HEK293T (cell line): ENCODE measurements around the gene ARHGAP22.
A peak's percentile ranks its signal among the peaks of the same experiment; 100 is the strongest.

Source experiments
- CTCF ChIA-PET: fragments of 350-600 bp; formaldehyde crosslinking; extraction: SDS; loops from one replicate; lab custom pipeline; 2021; ENCODE audit warnings: antibody characterized with exemption, inconsistent platforms; lab: Yijun Ruan, JAX
- POLR2A ChIA-PET: fragments of 350-600 bp; formaldehyde crosslinking; extraction: SDS; loops from one replicate; lab custom pipeline; 2020; ENCODE audit warnings: antibody characterized with exemption, inconsistent platforms; lab: Yijun Ruan, JAX
- DNase-seq: peaks from one replicate; pipeline ENCODE4 v3.0.0; 2012; ENCODE audit warnings: mixed read lengths; ENCODE audit errors: extremely low spot score
- ARNT ChIP-seq: fragments of 450-650 bp; IDR thresholded peaks from 2 replicates; pipeline ENCODE4 v1.6.1; 2017; ENCODE audit warnings: mild to moderate bottlenecking
- BHLHE40 ChIP-seq: fragments of 450-650 bp; IDR thresholded peaks from 2 replicates; pipeline ENCODE4 v1.6.1; 2016; ENCODE audit warnings: mild to moderate bottlenecking, moderate library complexity, borderline replicate concordance
- CTBP1 ChIP-seq: fragments of 450-650 bp; IDR thresholded peaks from 2 replicates; pipeline ENCODE4 v1.6.1; 2016; ENCODE audit warnings: borderline replicate concordance
- ELF4 ChIP-seq: fragments of 450-650 bp; IDR thresholded peaks from 2 replicates; pipeline ENCODE4 v1.6.1; 2017; ENCODE audit warnings: antibody characterized with exemption
- FOXA1 ChIP-seq: fragments of 450-650 bp; IDR thresholded peaks from 2 replicates; pipeline ENCODE4 v1.6.1; 2016; ENCODE audit warnings: mild to moderate bottlenecking
- FOXK2 ChIP-seq: fragments of 450-650 bp; IDR thresholded peaks from 2 replicates; pipeline ENCODE4 v1.6.1; 2016; ENCODE audit warnings: mild to moderate bottlenecking
- FOXM1 ChIP-seq: fragments of 450-650 bp; IDR thresholded peaks from 2 replicates; pipeline ENCODE4 v1.6.1; 2017; ENCODE audit warnings: mild to moderate bottlenecking, borderline replicate concordance
- HDGF ChIP-seq: fragments of 450-650 bp; IDR thresholded peaks from 2 replicates; pipeline ENCODE4 v1.6.1; 2017; ENCODE audit warnings: antibody characterized with exemption, borderline replicate concordance
- L3MBTL2 ChIP-seq: fragments of 450-650 bp; conservative IDR thresholded peaks from 2 replicates; pipeline ENCODE4 v1.6.1; 2016; ENCODE audit warnings: mild to moderate bottlenecking
- LEF1 ChIP-seq: fragments of 450-650 bp; IDR thresholded peaks from 2 replicates; pipeline ENCODE4 v1.6.1; 2017; ENCODE audit warnings: mild to moderate bottlenecking, borderline replicate concordance
- NFRKB ChIP-seq: fragments of 450-650 bp; IDR thresholded peaks from 2 replicates; pipeline ENCODE4 v1.6.1; 2016; ENCODE audit warnings: mild to moderate bottlenecking, moderate library complexity
- PKNOX1 ChIP-seq: fragments of 450-650 bp; IDR thresholded peaks from 2 replicates; pipeline ENCODE4 v1.6.1; 2016
- SP1 ChIP-seq: fragments of 450-650 bp; IDR thresholded peaks from 2 replicates; pipeline ENCODE4 v1.6.1; 2017
- SUZ12 ChIP-seq: fragments of 450-650 bp; IDR thresholded peaks from 2 replicates; pipeline ENCODE4 v1.6.1; 2016; ENCODE audit warnings: mild to moderate bottlenecking
- TARDBP ChIP-seq: fragments of 450-650 bp; IDR thresholded peaks from 2 replicates; pipeline ENCODE4 v1.6.1; 2016
- ZNF384 ChIP-seq: fragments of 450-650 bp; IDR thresholded peaks from 2 replicates; pipeline ENCODE4 v1.6.1; 2016

The ARHGAP22 gene

GRCh38 chr10:48605786-48606529 lies 1.1 kb upstream of the ARHGAP22 start:
- no peak for DNase-seq
- POLR2A ChIA-PET: no interaction called here
- TF ChIP-seq PKNOX1 (no peak), FOXM1 (no peak), CTBP1 (no peak), ARNT (no peak)
- CTCF ChIA-PET: interaction anchor here (0.6 to 2.6 kb wide), 5 partner anchors 9 to 72 kb away, joined by 3 to 14 read pairs (median 3); no protein-coding TSS in a partner anchor

- POLR2A ChIA-PET: no interaction called here
- DNase-seq: no peak
- TF ChIP-seq L3MBTL2: peak; percentile 87
- no peak for TF ChIP-seq ELF4
- CTCF ChIA-PET: interaction anchor here (0.9 to 1.0 kb wide), 2 partner anchors 11 to 52 kb away, joined by 4 read pairs; no protein-coding TSS in a partner anchor
These were observed 558 bp downstream of the ARHGAP22 start for GRCh38 chr10:48604039-48604990.

DNA sequence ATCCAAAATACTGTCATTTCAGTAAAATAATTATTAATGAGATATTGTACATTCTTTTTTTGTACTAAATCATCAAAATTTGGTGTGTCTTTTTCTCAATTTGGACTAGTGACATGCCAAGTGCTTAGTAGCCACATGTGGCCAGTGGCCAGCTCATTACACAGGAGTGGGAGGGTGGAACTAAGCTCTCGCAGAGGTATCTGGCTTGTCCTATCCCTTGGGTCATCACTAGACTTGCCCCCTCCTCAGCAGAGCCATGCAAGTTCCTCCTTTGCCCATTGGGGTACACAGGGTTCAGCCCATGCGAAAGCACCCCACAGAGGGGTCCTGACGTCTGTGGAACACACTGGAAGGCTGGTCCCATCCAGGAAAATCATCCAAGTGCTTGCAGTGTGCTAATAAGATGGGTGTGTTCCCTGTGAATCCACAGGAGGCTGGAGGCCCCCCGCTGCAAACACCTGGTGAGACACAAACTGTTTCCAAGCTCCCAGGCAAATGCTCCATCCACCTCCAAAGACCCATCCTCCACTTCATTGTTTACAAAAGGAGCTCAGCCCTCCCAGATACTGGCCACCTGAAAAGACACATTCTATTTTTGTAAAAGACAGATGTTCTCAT lies 1.3 kb downstream of the ARHGAP22 start:
- DNase-seq: no peak
- TF ChIP-seq SUZ12 (no peak), L3MBTL2 (no peak), FOXA1 (no peak), PKNOX1 (no peak), FOXM1 (no peak), ZNF384 (no peak), HDGF (no peak), FOXK2 (no peak)
- POLR2A ChIA-PET: no interaction called here
- CTCF ChIA-PET: interaction anchor here (0.9 to 1.0 kb wide), 2 partner anchors 11 to 52 kb away, joined by 3 to 4 read pairs; no protein-coding TSS in a partner anchor

DNA sequence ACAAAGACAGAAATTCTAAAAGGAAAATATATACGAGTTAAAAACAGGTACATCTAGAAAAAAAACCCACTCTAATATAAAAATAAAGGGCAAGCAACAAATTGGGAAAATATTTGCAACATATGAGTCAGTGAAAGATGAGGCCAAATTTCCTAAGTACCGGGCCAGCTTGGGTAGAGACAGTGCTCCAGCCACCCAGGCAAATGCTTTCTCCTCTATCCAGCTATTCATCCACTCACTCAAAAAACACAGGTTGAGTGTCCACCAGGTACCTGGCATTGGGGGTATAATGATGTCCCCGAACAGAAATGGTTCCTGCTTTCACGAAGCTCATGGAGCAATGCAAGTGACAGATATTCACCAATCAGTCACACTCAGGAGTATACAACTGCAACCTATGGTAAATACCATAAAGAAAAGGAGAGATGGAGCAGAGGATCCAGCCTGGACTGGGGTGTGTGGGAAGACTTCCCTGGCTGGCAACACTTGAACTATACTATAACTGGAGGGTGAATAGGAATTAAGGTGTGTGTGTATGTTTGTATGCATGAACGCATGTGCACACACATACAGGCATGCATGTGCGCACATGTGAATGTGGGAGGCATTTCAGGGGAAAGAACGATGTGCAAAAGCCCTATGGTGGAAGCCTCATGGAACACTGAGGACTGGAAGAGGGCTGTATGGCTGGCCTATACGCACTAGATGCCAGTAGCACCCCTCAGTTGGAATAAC lies 2.3 kb downstream of the ARHGAP22 start:
- no peak for DNase-seq
- CTCF ChIA-PET: interaction anchor here (0.9 kb wide), 1 partner anchor 12 kb away, joined by 3 read pairs; no protein-coding TSS in a partner anchor
- TF ChIP-seq FOXA1: no peak
- TF ChIP-seq FOXM1: no peak
- no peak for TF ChIP-seq ARNT
- no peak for TF ChIP-seq NFRKB
- no peak for TF ChIP-seq HDGF
- no peak for TF ChIP-seq CTBP1
- no peak for TF ChIP-seq FOXK2
- POLR2A ChIA-PET: no interaction called here

- ChIA-PET POLR2A (no interaction called here), CTCF (no interaction called here)
- TF ChIP-seq ZNF384 (no peak), BHLHE40 (no peak), PKNOX1 (no peak), LEF1 (no peak), L3MBTL2 (no peak), CTBP1 (no peak), SUZ12 (no peak), FOXK2 (no peak), ELF4 (no peak), HDGF (no peak), FOXM1 (no peak), FOXA1 (no peak), SP1 (no peak), TARDBP (no peak), NFRKB (no peak), ARNT (no peak)
- DNase-seq: no peak
These were observed 3.1 kb downstream of the ARHGAP22 start for GRCh38 chr10:48601789-48602188.
